Sigmoid colon (tissue), 4 donors: ENCODE results near the gene GABRD.

Experiments used
- CTCF ChIP-seq, 4 experiments: fragments of 450-650 bp in 3 of 4; fragments of 200-600 bp in 1 of 4; IDR thresholded peaks; one replicate each; pipeline ENCODE4 v1.5.1; 2016 to 2019; ENCODE audit warnings: antibody characterized with exemption in 4 of 4, mild to moderate bottlenecking in 3 of 4, moderate library complexity in 2 of 4
- EP300 ChIP-seq, 4 donors: sonication (generic); formaldehyde crosslinking; IDR thresholded peaks; one replicate each; pipeline ENCODE4 v1.6.1; 2017; ENCODE audit warnings: antibody characterized with exemption in 4 of 4
- POLR2A ChIP-seq, 2 donors: fragments of 450-650 bp; IDR thresholded peaks; one replicate each; pipeline ENCODE4 v1.6.1; 2016; ENCODE audit warnings: antibody characterized with exemption in 2 of 2, mild to moderate bottlenecking in 2 of 2, moderate library complexity in 2 of 2
- POLR2AphosphoS5 ChIP-seq, 4 donors: sonication (generic); formaldehyde crosslinking; IDR thresholded peaks; one replicate each; pipeline ENCODE4 v1.6.1; 2017; ENCODE audit warnings: antibody characterized with exemption in 4 of 4

- TF ChIP-seq CTCF (IDR thresholded peaks at IDR 0.05), result no peak
- TF ChIP-seq POLR2A (IDR thresholded peaks at IDR 0.05), result no peak
- TF ChIP-seq POLR2AphosphoS5 (IDR thresholded peaks at IDR 0.05), result no peak
- TF ChIP-seq EP300 (IDR thresholded peaks at IDR 0.05), result no peak
These were observed 18.3 kb downstream of the GABRD start for GRCh38 chr1:2037314-2037979.
